HCT116 (cell line): ENCODE results near the gene RPRM. TPM values are rescaled to one million over a fixed set of nuclear protein-coding genes. Genes with fewer than 3 reads are reported as not detected.

Source experiments
- ATAC-seq: fragments of 200-7000 bp; cut with Tn5 transposase; 2 replicates; pipeline ENCODE4 v1.9.1; 2020; ENCODE audit warnings: mild to moderate bottlenecking, moderate library complexity
- BruUV-seq: library from RNA; stranded (reverse); fragments of 400-500 nt; replicated peaks from 2 replicates; lab custom pipeline; 2021; lab: Mats Ljungman, UMichigan
- CTCF ChIA-PET: fragments of 300-600 bp; sonication (Branson Sonifier 250); formaldehyde crosslinking; loops from one replicate; lab custom pipeline; 2021; ENCODE audit warnings: antibody characterized with exemption; lab: Charles Lee
- POLR2A ChIA-PET: fragments of 300-600, 350-600 bp; sonication (Branson Sonifier 250); formaldehyde crosslinking; loops from one replicate; lab custom pipeline; 2021; ENCODE audit warnings: antibody characterized with exemption; lab: Charles Lee
- RAD21 ChIA-PET, 2 experiments: fragments of 300-600 bp; sonication (Branson Sonifier 250); formaldehyde crosslinking; loops; one replicate each; lab custom pipeline; 2023; ENCODE audit warnings: low total read pairs in 2 of 2; ENCODE audit not compliant: uncharacterized antibody in 2 of 2, unreplicated experiment in 2 of 2, low non-redundant PET in 1 of 2; lab: Charles Lee
- DNase-seq: peaks from one replicate; pipeline ENCODE4 v3.0.0-alpha.2; 2010; ENCODE audit warnings: low read depth, low spot score
- H2AFZ ChIP-seq: fragments of 200-600 bp; shearing (Covaris generic), sonication (generic); 2 replicates; pipeline ENCODE4 v1.6.1; 2017; ENCODE audit warnings: low read depth, mixed run types, mixed read lengths, antibody characterized with exemption, low read length; ENCODE audit not compliant: poor library complexity, severe bottlenecking
- H3K27ac ChIP-seq: 2 replicates; pipeline ENCODE4 v1.5.1; 2012; ENCODE audit warnings: low read depth, low read length
- H3K27me3 ChIP-seq: fragments of 200-600 bp; sonication (generic); 2 replicates; pipeline ENCODE4 v1.6.1; 2016; ENCODE audit warnings: mixed run types, low read length, mixed read lengths; ENCODE audit not compliant: insufficient read depth
- H3K36me3 ChIP-seq, 2 experiments: fragments of 200-500 bp in 1 of 2; fragments of 200-600 bp in 1 of 2; sonication (Bioruptor generic) in 1 of 2; sonication (generic) in 1 of 2; 2 replicates each; pipeline versions ENCODE4 v1.5.1 to v1.6.1; 2014 to 2016; ENCODE audit warnings: low read length in 2 of 2, inconsistent platforms in 1 of 2, mixed read lengths in 1 of 2, mixed run types in 1 of 2; ENCODE audit not compliant: insufficient read depth in 2 of 2, control insufficient read depth in 1 of 2
- H3K4me1 ChIP-seq, 2 experiments: fragments of 200-600 bp in 1 of 2; sonication (generic) in 1 of 2; 2 replicates each; pipeline versions ENCODE4 v1.5.1 to v1.6.1; 2012 to 2017; ENCODE audit warnings: low read length in 2 of 2, inconsistent platforms in 1 of 2, mild to moderate bottlenecking in 1 of 2, mixed read lengths in 1 of 2, mixed run types in 1 of 2, moderate library complexity in 1 of 2; ENCODE audit not compliant: insufficient read depth in 2 of 2, control insufficient read depth in 1 of 2
- H3K4me2 ChIP-seq: fragments of 200-600 bp; sonication (generic); 2 replicates; pipeline ENCODE4 v1.6.1; 2017; ENCODE audit warnings: mixed run types, low read length, mixed read lengths
- H3K4me3 ChIP-seq, 2 experiments: fragments of 200-600 bp in 1 of 2; sonication (generic) in 1 of 2; replicated peaks in 1 of 2; 2 replicates each; pipeline ENCODE4 v1.5.1; 2011 to 2016; ENCODE audit warnings: low read length in 2 of 2, control low read depth in 1 of 2, low read depth in 1 of 2, mild to moderate bottlenecking in 1 of 2, mixed read lengths in 1 of 2, mixed run types in 1 of 2
- H3K79me2 ChIP-seq: fragments of 200-600 bp; sonication (generic); 2 replicates; pipeline ENCODE4 v1.6.1; 2017; ENCODE audit warnings: mild to moderate bottlenecking, mixed run types, low read length, moderate library complexity, mixed read lengths; ENCODE audit not compliant: insufficient read depth
- H3K9ac ChIP-seq: fragments of 200-600 bp; sonication (generic); 2 replicates; pipeline ENCODE4 v1.6.1; 2016; ENCODE audit warnings: low read length, mixed read lengths
- H3K9me2 ChIP-seq: fragments of 200-600 bp; sonication (generic), shearing (Covaris generic); 2 replicates; pipeline ENCODE4 v1.6.1; 2017; ENCODE audit warnings: mixed run types, mild to moderate bottlenecking, moderate library complexity; ENCODE audit not compliant: insufficient read depth
- H3K9me3 ChIP-seq, 2 experiments: fragments of 200-500 bp in 1 of 2; fragments of 200-600 bp in 1 of 2; sonication (Bioruptor generic) in 1 of 2; sonication (generic) in 1 of 2; 2 replicates each; pipeline ENCODE4 v1.6.1; 2014 to 2017; ENCODE audit warnings: low read length in 2 of 2, mixed read lengths in 2 of 2, inconsistent platforms in 1 of 2, low read depth in 1 of 2, mild to moderate bottlenecking in 1 of 2, mixed run types in 1 of 2, moderate library complexity in 1 of 2; ENCODE audit not compliant: control insufficient read depth in 1 of 2, insufficient read depth in 1 of 2
- H4K20me1 ChIP-seq: fragments of 200-600 bp; sonication (generic), shearing (Covaris generic); 2 replicates; pipeline ENCODE4 v1.6.1; 2017; ENCODE audit warnings: mixed run types, mild to moderate bottlenecking, moderate library complexity; ENCODE audit not compliant: insufficient read depth
- CEBPB ChIP-seq: IDR thresholded peaks from 2 replicates; pipeline ENCODE4 v1.6.1; 2012; ENCODE audit warnings: low read depth
- CTCF ChIP-seq, 3 experiments: fragments of 200-600 bp in 1 of 3; sonication (generic) in 1 of 3; IDR thresholded peaks in 2 of 3; conservative IDR thresholded peaks in 1 of 3; 2 replicates each; pipeline ENCODE4 v1.5.1; 2012 to 2017; ENCODE audit warnings: low read depth in 2 of 3, low read length in 2 of 3, antibody characterized with exemption in 1 of 3, borderline replicate concordance in 1 of 3, control low read depth in 1 of 3, mild to moderate bottlenecking in 1 of 3, mixed read lengths in 1 of 3, mixed run types in 1 of 3, moderate library complexity in 1 of 3; ENCODE audit not compliant: insufficient read depth in 1 of 3
- EGR1 ChIP-seq: IDR thresholded peaks from 2 replicates; pipeline ENCODE4 v1.6.1; 2012; ENCODE audit warnings: low read depth
- ELF1 ChIP-seq: IDR thresholded peaks from 2 replicates; pipeline ENCODE4 v1.6.1; 2012; ENCODE audit warnings: low read depth, borderline replicate concordance
- EZH2 ChIP-seq: fragments of 200-600 bp; sonication (generic); IDR thresholded peaks from 2 replicates; pipeline ENCODE4 v1.6.1; 2017; ENCODE audit warnings: antibody characterized with exemption, mixed run types
- EZH2phosphoT487 ChIP-seq: fragments of 200-600 bp; IDR thresholded peaks from 2 replicates; pipeline ENCODE4 v1.6.1; 2018; ENCODE audit warnings: antibody characterized with exemption, borderline replicate concordance
- FOSL1 ChIP-seq: IDR thresholded peaks from 2 replicates; pipeline ENCODE4 v1.6.1; 2012; ENCODE audit warnings: low read depth
- MAX ChIP-seq: IDR thresholded peaks from 2 replicates; pipeline ENCODE4 v1.6.1; 2012
- POLR2A ChIP-seq: IDR thresholded peaks from 2 replicates; pipeline ENCODE4 v1.7.0; 2011; ENCODE audit warnings: borderline replicate concordance; ENCODE audit not compliant: insufficient read depth, insufficient read length; ENCODE audit errors: extremely low read depth
- RAD21 ChIP-seq: IDR thresholded peaks from 2 replicates; pipeline ENCODE4 v1.6.1; 2012; ENCODE audit warnings: low read depth, mild to moderate bottlenecking
- SIN3A ChIP-seq: IDR thresholded peaks from 2 replicates; pipeline ENCODE4 v1.6.1; 2012; ENCODE audit warnings: low read depth
- TCF7L2 ChIP-seq: IDR thresholded peaks from 2 replicates; pipeline ENCODE4 v1.7.0; 2011; ENCODE audit warnings: borderline replicate concordance, inconsistent platforms; ENCODE audit not compliant: insufficient read depth, insufficient read length; ENCODE audit errors: extremely low read depth
- YY1 ChIP-seq: IDR thresholded peaks from 2 replicates; pipeline ENCODE4 v1.6.1; 2011; ENCODE audit warnings: low read length, low read depth, moderate library complexity, mild to moderate bottlenecking; ENCODE audit not compliant: insufficient replicate concordance; ENCODE audit errors: extremely low read depth
- ZNF274 ChIP-seq: fragments of 200-500 bp; sonication (Bioruptor generic); IDR thresholded peaks from 2 replicates; pipeline ENCODE4 v1.6.1; 2014; ENCODE audit warnings: mild to moderate bottlenecking, low read depth, low read length, inconsistent platforms
- intact Hi-C: fragments of 100-400 bp; cut with micrococcal nuclease; formaldehyde crosslinking; loops from 2 replicates; pipeline ENCODE4 v1.10.0; 2022
- total RNA-seq: library from RNA; stranded (reverse); gene quantifications from one replicate; pipeline ENCODE4 v1.2.1, GENCODE V29; 2021; ENCODE audit not compliant: unreplicated experiment
- TF ChIP-seq, protein P1 (sequence below): IDR thresholded peaks from 2 replicates; pipeline ENCODE4 v1.6.1; 2011; ENCODE audit warnings: mild to moderate bottlenecking, low read length, moderate library complexity; ENCODE audit not compliant: insufficient replicate concordance; ENCODE audit errors: extremely low read depth

Gene RPRM
- total RNA-seq, 1 experiment from 2014 or later: not detected

DNA sequence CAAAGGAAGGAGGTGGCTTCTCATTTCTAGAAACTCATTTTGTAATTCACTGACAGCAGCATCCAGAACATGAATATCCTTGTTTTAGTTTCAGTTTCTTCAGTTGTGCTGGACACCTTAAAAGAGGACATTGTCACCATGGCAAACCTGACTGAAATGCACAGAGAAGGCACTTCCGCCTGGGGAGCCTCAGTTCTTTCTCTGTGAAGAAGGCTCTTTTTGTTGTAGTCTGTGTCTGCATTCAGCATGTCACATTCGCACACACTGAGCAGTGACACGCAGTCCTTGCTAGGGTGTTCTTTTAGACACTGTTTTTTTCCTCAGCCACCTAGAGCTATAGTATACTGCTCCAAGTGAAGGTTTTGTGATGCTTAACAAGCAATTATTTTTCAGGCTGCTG lies 9.5 kb upstream of the RPRM start (continued):
- TF ChIP-seq ELF1 (no peak), POLR2A (no peak), SIN3A (no peak), CTCF (IDR thresholded peaks at IDR 0.05 in 2 of 3, conservative IDR thresholded peaks at IDR 0.05 in 1 of 3; ENCODE audit: borderline replicate concordance in 1 of 3, insufficient read depth in 1 of 3, low read depth in 2 of 3, low read length in 2 of 3) (no peak), ZNF274 (no peak), EZH2phosphoT487 (no peak)
- TF ChIP-seq, protein P1, sequence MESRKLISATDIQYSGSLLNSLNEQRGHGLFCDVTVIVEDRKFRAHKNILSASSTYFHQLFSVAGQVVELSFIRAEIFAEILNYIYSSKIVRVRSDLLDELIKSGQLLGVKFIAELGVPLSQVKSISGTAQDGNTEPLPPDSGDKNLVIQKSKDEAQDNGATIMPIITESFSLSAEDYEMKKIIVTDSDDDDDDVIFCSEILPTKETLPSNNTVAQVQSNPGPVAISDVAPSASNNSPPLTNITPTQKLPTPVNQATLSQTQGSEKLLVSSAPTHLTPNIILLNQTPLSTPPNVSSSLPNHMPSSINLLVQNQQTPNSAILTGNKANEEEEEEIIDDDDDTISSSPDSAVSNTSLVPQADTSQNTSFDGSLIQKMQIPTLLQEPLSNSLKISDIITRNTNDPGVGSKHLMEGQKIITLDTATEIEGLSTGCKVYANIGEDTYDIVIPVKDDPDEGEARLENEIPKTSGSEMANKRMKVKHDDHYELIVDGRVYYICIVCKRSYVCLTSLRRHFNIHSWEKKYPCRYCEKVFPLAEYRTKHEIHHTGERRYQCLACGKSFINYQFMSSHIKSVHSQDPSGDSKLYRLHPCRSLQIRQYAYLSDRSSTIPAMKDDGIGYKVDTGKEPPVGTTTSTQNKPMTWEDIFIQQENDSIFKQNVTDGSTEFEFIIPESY: no peak

- ChIA-PET CTCF (no interaction called here), RAD21 (no interaction called here), POLR2A (no interaction called here)
- H3K4me3 ChIP-seq: no peak overlapping the region
- TF ChIP-seq CEBPB (no peak), FOSL1 (no peak), RAD21 (no peak), MAX (no peak), TCF7L2 (no peak), CTCF (IDR thresholded peaks at IDR 0.05 in 2 of 3, conservative IDR thresholded peaks at IDR 0.05 in 1 of 3; ENCODE audit: borderline replicate concordance in 1 of 3, insufficient read depth in 1 of 3, low read depth in 2 of 3, low read length in 2 of 3) (no peak), EZH2 (no peak), YY1 (no peak), EGR1 (no peak)
- no peaks in the 10 kb centered on the region for H3K9me2 ChIP-seq
- intact Hi-C loops: no loop called here
- H3K9ac ChIP-seq: no peak overlapping the region
- H3K27ac ChIP-seq: no peak overlapping the region
- no peak for DNase-seq
- no peaks in the 10 kb centered on the region for H3K9me3 ChIP-seq
- ATAC-seq: no peak
- H3K27me3 ChIP-seq: no peaks in the 10 kb centered on the region
- H3K79me2 ChIP-seq: no peaks in the 10 kb centered on the region
- no peaks in the 10 kb centered on the region for H3K36me3 ChIP-seq
- no peaks in the 10 kb centered on the region for H4K20me1 ChIP-seq
- H3K4me2 ChIP-seq: no peak overlapping the region
- BruUV-seq: no TSS peak
- H3K4me1 ChIP-seq: no peaks in the 10 kb centered on the region
- no peak overlapping the region for H2AFZ ChIP-seq
Observed at GRCh38 chr2:153487448-153487847, 8.9 kb upstream of the RPRM start.
